H1 (cell line): ENCODE results near the gene SH3GL2. TPM values are rescaled to one million over a fixed set of nuclear protein-coding genes. Genes with fewer than 3 reads are reported as not detected.

Source experiments
- BCL11A ChIP-seq, 2 experiments: IDR thresholded peaks; one replicate each; pipeline ENCODE4 v1.6.1; 2011; ENCODE audit warnings: low read depth in 2 of 2, low read length in 2 of 2, mild to moderate bottlenecking in 2 of 2
- CBX8 ChIP-seq: fragments of 300-800, 300-1000 bp; sonication (generic); IDR thresholded peaks from 2 replicates; pipeline ENCODE4 v1.7.1; 2016; ENCODE audit warnings: low read depth, low read length, borderline replicate concordance
- GTF2F1 ChIP-seq: IDR thresholded peaks from 2 replicates; pipeline ENCODE4 v1.6.1; 2012; ENCODE audit warnings: low read depth, low read length, improper control_type of control experiment, borderline replicate concordance
- KDM1A ChIP-seq: fragments of 200-600, 300-600 bp; sonication (generic); IDR thresholded peaks from 2 replicates; pipeline ENCODE4 v1.7.1; 2016; ENCODE audit warnings: mild to moderate bottlenecking, low read length, borderline replicate concordance
- RBBP5 ChIP-seq: IDR thresholded peaks from 2 replicates; pipeline ENCODE4 v1.7.1; 2012; ENCODE audit warnings: low read depth, mild to moderate bottlenecking, inconsistent platforms, low read length, moderate library complexity, borderline replicate concordance
- RXRA ChIP-seq: IDR thresholded peaks from 2 replicates; pipeline ENCODE4 v1.6.1; 2011; ENCODE audit warnings: low read depth, mild to moderate bottlenecking, low read length, moderate library complexity; ENCODE audit not compliant: insufficient read depth
- SIX5 ChIP-seq: IDR thresholded peaks from 2 replicates; pipeline ENCODE4 v1.6.1; 2011; ENCODE audit warnings: mild to moderate bottlenecking, low read depth, low read length
- SUZ12 ChIP-seq: fragments of 200-600 bp; sonication (generic); IDR thresholded peaks from 2 replicates; pipeline ENCODE4 v1.6.1; 2012; ENCODE audit warnings: mild to moderate bottlenecking, inconsistent platforms, low read length, moderate library complexity, mixed read lengths
- polyA plus RNA-seq, 7 experiments: library from polyadenylated mRNA; depleted of rRNA in 3 of 7; stranded (reverse) in 5 of 7; unstranded in 2 of 7; fragments of >200 nt in 5 of 7; fragments of 200-250 nt in 2 of 7; gene quantifications; 1 replicate in 5 of 7; 2 replicates in 1 of 7; 4 replicates in 1 of 7; pipeline versions ENCODE4 v1.2.1 to v1.2.3, GENCODE V29; 2011 to 2013; ENCODE audit warnings: missing spikeins in 2 of 7, mixed read lengths in 2 of 7
- total RNA-seq: library from RNA; stranded (reverse); fragmentation: NEBNext Ultra II Directional; extraction: Animal tissue kit (Norgen Biotek cat#: 25700); gene quantifications from 2 replicates; pipeline ENCODE4 v1.2.1, GENCODE V29; 2021
- TF ChIP-seq, protein P1 (sequence below): fragments of 300-600 bp; sonication (generic); IDR thresholded peaks from 2 replicates; pipeline ENCODE4 v1.7.1; 2012; ENCODE audit warnings: low read length, moderate library complexity, mild to moderate bottlenecking, inconsistent platforms; ENCODE audit not compliant: insufficient replicate concordance
- TF ChIP-seq, protein P2 (sequence below): IDR thresholded peaks from 2 replicates; pipeline ENCODE4 v1.6.1; 2011; ENCODE audit warnings: low read depth, mild to moderate bottlenecking, low read length; ENCODE audit not compliant: insufficient read depth

SH3GL2 gene
- total and polyA plus RNA-seq, 2 of the 8 experiments (the other 6 are each of a cell fraction or from before 2014, with no cell fraction given), result 4.7 to 5.3 TPM

DNA sequence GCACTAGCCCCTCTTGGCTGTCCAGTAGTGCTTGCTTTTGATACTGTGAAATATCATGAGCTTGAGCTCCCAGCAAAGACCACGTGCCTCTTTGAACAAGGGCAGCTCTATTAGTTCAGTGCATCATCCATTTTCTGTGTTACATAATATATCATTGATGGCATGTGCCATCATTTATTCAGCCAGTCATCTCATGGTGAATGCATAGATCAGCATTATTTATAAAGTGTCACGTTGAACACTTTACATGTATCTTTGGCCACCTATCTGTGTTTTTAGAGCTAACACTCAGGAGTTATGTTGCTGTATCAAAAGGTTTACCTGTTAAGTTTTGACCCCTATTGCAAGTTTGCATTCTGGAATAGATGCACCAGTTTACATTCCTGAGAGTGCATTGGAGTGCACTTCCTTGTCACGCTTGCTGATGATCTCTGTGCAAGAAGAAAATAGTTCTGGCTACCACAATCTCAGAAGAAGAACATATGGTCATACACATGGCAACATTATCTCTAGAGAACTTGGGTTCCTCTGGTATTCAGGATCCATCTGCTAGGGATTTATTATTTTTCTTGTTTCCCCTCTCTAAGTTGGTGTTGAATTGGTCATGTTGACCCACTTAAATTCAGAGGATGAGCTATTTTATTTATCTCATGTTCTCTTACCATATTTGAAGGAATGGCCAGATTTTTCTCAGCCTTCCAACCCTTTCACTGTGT, 120.9 kb downstream of the SH3GL2 start (continued):
- TF ChIP-seq, protein P1, sequence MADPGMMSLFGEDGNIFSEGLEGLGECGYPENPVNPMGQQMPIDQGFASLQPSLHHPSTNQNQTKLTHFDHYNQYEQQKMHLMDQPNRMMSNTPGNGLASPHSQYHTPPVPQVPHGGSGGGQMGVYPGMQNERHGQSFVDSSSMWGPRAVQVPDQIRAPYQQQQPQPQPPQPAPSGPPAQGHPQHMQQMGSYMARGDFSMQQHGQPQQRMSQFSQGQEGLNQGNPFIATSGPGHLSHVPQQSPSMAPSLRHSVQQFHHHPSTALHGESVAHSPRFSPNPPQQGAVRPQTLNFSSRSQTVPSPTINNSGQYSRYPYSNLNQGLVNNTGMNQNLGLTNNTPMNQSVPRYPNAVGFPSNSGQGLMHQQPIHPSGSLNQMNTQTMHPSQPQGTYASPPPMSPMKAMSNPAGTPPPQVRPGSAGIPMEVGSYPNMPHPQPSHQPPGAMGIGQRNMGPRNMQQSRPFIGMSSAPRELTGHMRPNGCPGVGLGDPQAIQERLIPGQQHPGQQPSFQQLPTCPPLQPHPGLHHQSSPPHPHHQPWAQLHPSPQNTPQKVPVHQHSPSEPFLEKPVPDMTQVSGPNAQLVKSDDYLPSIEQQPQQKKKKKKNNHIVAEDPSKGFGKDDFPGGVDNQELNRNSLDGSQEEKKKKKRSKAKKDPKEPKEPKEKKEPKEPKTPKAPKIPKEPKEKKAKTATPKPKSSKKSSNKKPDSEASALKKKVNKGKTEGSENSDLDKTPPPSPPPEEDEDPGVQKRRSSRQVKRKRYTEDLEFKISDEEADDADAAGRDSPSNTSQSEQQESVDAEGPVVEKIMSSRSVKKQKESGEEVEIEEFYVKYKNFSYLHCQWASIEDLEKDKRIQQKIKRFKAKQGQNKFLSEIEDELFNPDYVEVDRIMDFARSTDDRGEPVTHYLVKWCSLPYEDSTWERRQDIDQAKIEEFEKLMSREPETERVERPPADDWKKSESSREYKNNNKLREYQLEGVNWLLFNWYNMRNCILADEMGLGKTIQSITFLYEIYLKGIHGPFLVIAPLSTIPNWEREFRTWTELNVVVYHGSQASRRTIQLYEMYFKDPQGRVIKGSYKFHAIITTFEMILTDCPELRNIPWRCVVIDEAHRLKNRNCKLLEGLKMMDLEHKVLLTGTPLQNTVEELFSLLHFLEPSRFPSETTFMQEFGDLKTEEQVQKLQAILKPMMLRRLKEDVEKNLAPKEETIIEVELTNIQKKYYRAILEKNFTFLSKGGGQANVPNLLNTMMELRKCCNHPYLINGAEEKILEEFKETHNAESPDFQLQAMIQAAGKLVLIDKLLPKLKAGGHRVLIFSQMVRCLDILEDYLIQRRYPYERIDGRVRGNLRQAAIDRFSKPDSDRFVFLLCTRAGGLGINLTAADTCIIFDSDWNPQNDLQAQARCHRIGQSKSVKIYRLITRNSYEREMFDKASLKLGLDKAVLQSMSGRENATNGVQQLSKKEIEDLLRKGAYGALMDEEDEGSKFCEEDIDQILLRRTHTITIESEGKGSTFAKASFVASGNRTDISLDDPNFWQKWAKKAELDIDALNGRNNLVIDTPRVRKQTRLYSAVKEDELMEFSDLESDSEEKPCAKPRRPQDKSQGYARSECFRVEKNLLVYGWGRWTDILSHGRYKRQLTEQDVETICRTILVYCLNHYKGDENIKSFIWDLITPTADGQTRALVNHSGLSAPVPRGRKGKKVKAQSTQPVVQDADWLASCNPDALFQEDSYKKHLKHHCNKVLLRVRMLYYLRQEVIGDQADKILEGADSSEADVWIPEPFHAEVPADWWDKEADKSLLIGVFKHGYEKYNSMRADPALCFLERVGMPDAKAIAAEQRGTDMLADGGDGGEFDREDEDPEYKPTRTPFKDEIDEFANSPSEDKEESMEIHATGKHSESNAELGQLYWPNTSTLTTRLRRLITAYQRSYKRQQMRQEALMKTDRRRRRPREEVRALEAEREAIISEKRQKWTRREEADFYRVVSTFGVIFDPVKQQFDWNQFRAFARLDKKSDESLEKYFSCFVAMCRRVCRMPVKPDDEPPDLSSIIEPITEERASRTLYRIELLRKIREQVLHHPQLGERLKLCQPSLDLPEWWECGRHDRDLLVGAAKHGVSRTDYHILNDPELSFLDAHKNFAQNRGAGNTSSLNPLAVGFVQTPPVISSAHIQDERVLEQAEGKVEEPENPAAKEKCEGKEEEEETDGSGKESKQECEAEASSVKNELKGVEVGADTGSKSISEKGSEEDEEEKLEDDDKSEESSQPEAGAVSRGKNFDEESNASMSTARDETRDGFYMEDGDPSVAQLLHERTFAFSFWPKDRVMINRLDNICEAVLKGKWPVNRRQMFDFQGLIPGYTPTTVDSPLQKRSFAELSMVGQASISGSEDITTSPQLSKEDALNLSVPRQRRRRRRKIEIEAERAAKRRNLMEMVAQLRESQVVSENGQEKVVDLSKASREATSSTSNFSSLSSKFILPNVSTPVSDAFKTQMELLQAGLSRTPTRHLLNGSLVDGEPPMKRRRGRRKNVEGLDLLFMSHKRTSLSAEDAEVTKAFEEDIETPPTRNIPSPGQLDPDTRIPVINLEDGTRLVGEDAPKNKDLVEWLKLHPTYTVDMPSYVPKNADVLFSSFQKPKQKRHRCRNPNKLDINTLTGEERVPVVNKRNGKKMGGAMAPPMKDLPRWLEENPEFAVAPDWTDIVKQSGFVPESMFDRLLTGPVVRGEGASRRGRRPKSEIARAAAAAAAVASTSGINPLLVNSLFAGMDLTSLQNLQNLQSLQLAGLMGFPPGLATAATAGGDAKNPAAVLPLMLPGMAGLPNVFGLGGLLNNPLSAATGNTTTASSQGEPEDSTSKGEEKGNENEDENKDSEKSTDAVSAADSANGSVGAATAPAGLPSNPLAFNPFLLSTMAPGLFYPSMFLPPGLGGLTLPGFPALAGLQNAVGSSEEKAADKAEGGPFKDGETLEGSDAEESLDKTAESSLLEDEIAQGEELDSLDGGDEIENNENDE, result no peak
- TF ChIP-seq SIX5 (no peak), CBX8 (no peak), RBBP5 (no peak), SUZ12 (no peak), GTF2F1 (no peak), BCL11A (IDR thresholded peaks at IDR 0.05; ENCODE audit: low read depth in 2 of 2, low read length in 2 of 2) (no peak), RXRA (no peak), KDM1A (no peak)
- TF ChIP-seq, protein P2, sequence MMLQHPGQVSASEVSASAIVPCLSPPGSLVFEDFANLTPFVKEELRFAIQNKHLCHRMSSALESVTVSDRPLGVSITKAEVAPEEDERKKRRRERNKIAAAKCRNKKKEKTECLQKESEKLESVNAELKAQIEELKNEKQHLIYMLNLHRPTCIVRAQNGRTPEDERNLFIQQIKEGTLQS, result no peak
